Coronary artery (tissue), 2 donors: ENCODE data around the gene UCP2.
"Not testable (repeated sequence)": the region's sequence is repeated elsewhere in the genome, so short reads cannot be mapped to it uniquely, and the experiment has no call there.

ENCODE experiments used
- DNase-seq: peaks from one replicate; pipeline ENCODE4 v3.0.0-alpha.2; 2017; ENCODE audit warnings: low spot score
- H3K27ac ChIP-seq, 2 donors: fragments of 200-600 bp; sonication (generic); one replicate each; pipeline ENCODE4 v1.5.1; 2016 to 2019
- H3K4me3 ChIP-seq: fragments of 200-600 bp; sonication (generic); 2 replicates; pipeline ENCODE4 v1.5.1; 2016; ENCODE audit warnings: mild to moderate bottlenecking, moderate library complexity
- TF ChIP-seq, protein P1 (sequence below): fragments of 200-600 bp; sonication (generic); IDR thresholded peaks from one replicate; pipeline ENCODE4 v1.5.1; 2019; ENCODE audit warnings: antibody characterized with exemption

UCP2 gene

GRCh38 chr11:73990730-73991129 is 8.1 kb upstream of the UCP2 start:
- TF ChIP-seq, protein P1, sequence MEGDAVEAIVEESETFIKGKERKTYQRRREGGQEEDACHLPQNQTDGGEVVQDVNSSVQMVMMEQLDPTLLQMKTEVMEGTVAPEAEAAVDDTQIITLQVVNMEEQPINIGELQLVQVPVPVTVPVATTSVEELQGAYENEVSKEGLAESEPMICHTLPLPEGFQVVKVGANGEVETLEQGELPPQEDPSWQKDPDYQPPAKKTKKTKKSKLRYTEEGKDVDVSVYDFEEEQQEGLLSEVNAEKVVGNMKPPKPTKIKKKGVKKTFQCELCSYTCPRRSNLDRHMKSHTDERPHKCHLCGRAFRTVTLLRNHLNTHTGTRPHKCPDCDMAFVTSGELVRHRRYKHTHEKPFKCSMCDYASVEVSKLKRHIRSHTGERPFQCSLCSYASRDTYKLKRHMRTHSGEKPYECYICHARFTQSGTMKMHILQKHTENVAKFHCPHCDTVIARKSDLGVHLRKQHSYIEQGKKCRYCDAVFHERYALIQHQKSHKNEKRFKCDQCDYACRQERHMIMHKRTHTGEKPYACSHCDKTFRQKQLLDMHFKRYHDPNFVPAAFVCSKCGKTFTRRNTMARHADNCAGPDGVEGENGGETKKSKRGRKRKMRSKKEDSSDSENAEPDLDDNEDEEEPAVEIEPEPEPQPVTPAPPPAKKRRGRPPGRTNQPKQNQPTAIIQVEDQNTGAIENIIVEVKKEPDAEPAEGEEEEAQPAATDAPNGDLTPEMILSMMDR, result no peak

GRCh38 chr11:73989156-73989555 is 6.5 kb upstream of the UCP2 start:
- H3K4me3 ChIP-seq, result no peak overlapping the region
- TF ChIP-seq, protein P1, result no peak
- no peak for DNase-seq
- H3K27ac ChIP-seq, result no peak overlapping the region

More at GRCh38 chr11:73990730-73991129, 8.1 kb upstream of the UCP2 start:
- Histone ChIP-seq H3K4me3 (no peak overlapping the region), H3K27ac (no peak overlapping the region)
- no peak for DNase-seq

DNA sequence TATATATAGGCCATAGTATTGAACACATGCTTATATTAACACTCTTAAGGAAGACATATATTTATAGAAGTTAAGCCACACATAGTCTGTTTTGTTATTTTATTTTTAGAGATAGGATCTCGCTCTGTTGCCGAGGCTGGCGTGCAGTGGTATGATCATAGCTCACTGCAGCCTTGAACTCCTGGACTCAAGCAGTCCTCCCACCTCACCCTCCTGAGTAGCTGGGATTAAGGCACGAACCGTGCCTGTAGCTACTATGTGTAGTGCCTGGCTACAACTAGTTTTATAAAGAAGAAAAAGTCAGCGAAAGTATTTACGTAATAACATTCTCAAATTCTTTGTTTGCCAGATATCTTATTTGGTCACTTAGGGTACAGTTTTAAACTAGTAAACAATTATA is 5.6 kb upstream of the UCP2 start:
- H3K27ac ChIP-seq, result no peak overlapping the region
- no peak overlapping the region for H3K4me3 ChIP-seq
- TF ChIP-seq, protein P1, result no peak
- no peak for DNase-seq

DNA sequence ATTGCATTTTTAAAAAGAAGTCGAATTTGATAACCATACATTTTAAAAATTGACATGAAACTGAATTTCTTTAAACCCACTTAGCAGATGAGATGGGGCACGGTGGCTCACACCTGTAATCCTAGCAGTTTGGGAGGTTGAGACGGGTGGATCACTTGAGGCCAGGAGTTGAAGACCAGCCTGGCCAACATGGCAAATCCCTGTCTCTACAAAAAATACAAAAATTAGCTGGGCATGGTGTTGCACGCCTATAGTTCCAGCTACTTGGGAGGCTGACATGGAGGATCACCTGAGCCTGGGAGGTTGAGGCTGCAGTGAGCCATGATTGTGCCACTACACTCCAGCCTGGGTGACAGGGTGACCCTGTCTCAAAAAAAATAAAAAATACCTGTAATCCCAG is 3.0 kb upstream of the UCP2 start:
- H3K4me3 ChIP-seq, H3K27ac ChIP-seq, DNase-seq: not testable (repeated sequence)

- no peak for DNase-seq
- TF ChIP-seq, protein P1, result no peak
- peak overlapping the region; percentile 86 to 92 for H3K27ac ChIP-seq
- peak overlapping the region; percentile 79 for H3K4me3 ChIP-seq
Measured at GRCh38 chr11:73983741-73984538, 1.3 kb upstream of the UCP2 start.

GRCh38 chr11:73982990-73983740 is 522 bp upstream of the UCP2 start:
- TF ChIP-seq, protein P1, result no peak
- Histone ChIP-seq H3K4me3 (peak overlapping the region; percentile 79), H3K27ac (peak overlapping the region; percentile 86 to 92)
- DNase-seq, result peak; percentile 95

GRCh38 chr11:73981051-73981805 is 1.4 kb downstream of the UCP2 start:
- H3K27ac ChIP-seq, result peak overlapping the region in 1 of 2 donors; percentile 92
- no peak for DNase-seq
- TF ChIP-seq, protein P1, result no peak
- H3K4me3 ChIP-seq, result peak overlapping the region; percentile 79
